ENCODE measurements around the gene LRP5.

Gene LRP5

GRCh38 chr11:68406324-68407313, 94.2 kb downstream of the LRP5 start:
- Histone ChIP-seq H3K9ac (ENCODE audit: low read length) (no peak overlapping the region), H3K9me3 (ENCODE audit: insufficient read depth, low read length) (no peaks in the 10 kb centered on the region), H3F3A (ENCODE audit: insufficient read depth) (no peaks in the 10 kb centered on the region), H2AFZ (ENCODE audit: low read depth, low read length, severe bottlenecking) (no peak overlapping the region), H3K27ac (ENCODE audit: low read depth, low read length) (no peak overlapping the region), H3K9me2 (replicated peaks; ENCODE audit: insufficient read depth, low read length) (no peaks in the 10 kb centered on the region), H4K20me1 (ENCODE audit: low read depth, low read length) (no peaks in the 10 kb centered on the region), H3K36me3 (ENCODE audit: low read length) (no peaks in the 10 kb centered on the region), H3K4me3 (ENCODE audit: insufficient read depth, low read length, poor library complexity, severe bottlenecking) (no peak overlapping the region), H3K4me2 (ENCODE audit: low read depth, low read length, poor library complexity, severe bottlenecking) (no peak overlapping the region), H3K27me3 (ENCODE audit: low read length) (no peaks in the 10 kb centered on the region), H3K79me2 (ENCODE audit: insufficient read depth, low read length) (no peaks in the 10 kb centered on the region)
- no peak for TF ChIP-seq CTCF (IDR thresholded peaks at IDR 0.05; ENCODE audit: insufficient read depth, low read length, poor library complexity, severe bottlenecking)

GRCh38 chr11:68408512-68408911, 96.1 kb downstream of the LRP5 start:
- H3F3A ChIP-seq (ENCODE audit: insufficient read depth) = no peaks in the 10 kb centered on the region
- no peak for TF ChIP-seq EZH2phosphoT487 (conservative IDR thresholded peaks at IDR 0.05; ENCODE audit: low read length)
- no peak for TF ChIP-seq CTCF (IDR thresholded peaks at IDR 0.05; ENCODE audit: insufficient read depth, low read length, poor library complexity, severe bottlenecking)
- no peak overlapping the region for H3K27ac ChIP-seq (ENCODE audit: low read depth, low read length)
- no peak overlapping the region for H3K4me2 ChIP-seq (ENCODE audit: low read depth, low read length, poor library complexity, severe bottlenecking)
- H3K9ac ChIP-seq (ENCODE audit: low read length) = no peak overlapping the region
- no peaks in the 10 kb centered on the region for H3K9me2 ChIP-seq (replicated peaks; ENCODE audit: insufficient read depth, low read length)
- no peaks in the 10 kb centered on the region for H3K9me3 ChIP-seq (ENCODE audit: insufficient read depth, low read length)
- H2AFZ ChIP-seq (ENCODE audit: low read depth, low read length, severe bottlenecking) = no peak overlapping the region
- no peaks in the 10 kb centered on the region for H3K27me3 ChIP-seq (ENCODE audit: low read length)
- H3K36me3 ChIP-seq (ENCODE audit: low read length) = no peaks in the 10 kb centered on the region
- H3K79me2 ChIP-seq (ENCODE audit: insufficient read depth, low read length) = no peaks in the 10 kb centered on the region
- no peaks in the 10 kb centered on the region for H4K20me1 ChIP-seq (ENCODE audit: low read depth, low read length)
- no peak overlapping the region for H3K4me3 ChIP-seq (ENCODE audit: insufficient read depth, low read length, poor library complexity, severe bottlenecking)

- H3F3A ChIP-seq (ENCODE audit: insufficient read depth) = no peaks in the 10 kb centered on the region
- H3K4me2 ChIP-seq (ENCODE audit: low read depth, low read length, poor library complexity, severe bottlenecking) = no peak overlapping the region
- TF ChIP-seq EZH2phosphoT487 (conservative IDR thresholded peaks at IDR 0.05; ENCODE audit: low read length) (no peak), CTCF (IDR thresholded peaks at IDR 0.05; ENCODE audit: insufficient read depth, low read length, poor library complexity, severe bottlenecking) (no peak)
- H2AFZ ChIP-seq (ENCODE audit: low read depth, low read length, severe bottlenecking) = no peak overlapping the region
- no peaks in the 10 kb centered on the region for H4K20me1 ChIP-seq (ENCODE audit: low read depth, low read length)
- H3K9me2 ChIP-seq (replicated peaks; ENCODE audit: insufficient read depth, low read length) = no peaks in the 10 kb centered on the region
- no peaks in the 10 kb centered on the region for H3K27me3 ChIP-seq (ENCODE audit: low read length)
- H3K4me3 ChIP-seq (ENCODE audit: insufficient read depth, low read length, poor library complexity, severe bottlenecking) = no peak overlapping the region
- no peak overlapping the region for H3K9ac ChIP-seq (ENCODE audit: low read length)
- no peaks in the 10 kb centered on the region for H3K36me3 ChIP-seq (ENCODE audit: low read length)
- H3K27ac ChIP-seq (ENCODE audit: low read depth, low read length) = no peak overlapping the region
- no peaks in the 10 kb centered on the region for H3K79me2 ChIP-seq (ENCODE audit: insufficient read depth, low read length)
- H3K9me3 ChIP-seq (ENCODE audit: insufficient read depth, low read length) = no peaks in the 10 kb centered on the region
Observed at GRCh38 chr11:68409748-68410344, 97.5 kb downstream of the LRP5 start.
